Measurements from ENCODE around the gene POTEB. TPM values are rescaled to one million over a fixed set of nuclear protein-coding genes. Genes with fewer than 3 reads are reported as not detected.
A peak's percentile ranks its signal among the peaks of the same experiment; 100 is the strongest.
"Not testable (repeated sequence)": the region's sequence is repeated elsewhere in the genome, so short reads cannot be mapped to it uniquely, and the experiment has no call there.

POTEB gene
- total RNA-seq (not detected), polyA plus RNA-seq (not detected)
- long read RNA-seq, donor 1 = 0 reads
- long read RNA-seq, donor 2 = 0 reads

DNA sequence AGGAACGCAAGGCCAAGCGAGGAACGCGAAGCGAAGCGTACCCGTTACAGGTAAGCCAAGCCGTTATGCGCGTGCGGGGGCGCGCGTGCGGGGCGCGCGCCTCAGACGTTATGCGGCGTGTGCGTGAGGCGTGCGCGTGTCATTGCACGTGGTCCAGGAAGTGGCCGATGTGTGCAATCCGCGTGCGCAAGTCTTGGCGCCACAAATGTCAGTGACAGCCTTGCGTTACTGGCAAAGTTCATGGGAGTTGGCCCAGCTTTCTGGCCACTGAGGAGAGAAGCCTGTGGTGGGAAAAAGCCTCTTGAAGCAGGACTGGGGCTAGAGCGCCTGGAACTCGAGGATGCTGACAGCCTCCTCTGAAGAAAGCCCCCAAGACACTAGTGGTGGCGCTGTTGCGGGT, at the start of gene POTEB:
Gene POTEB, minus strand, starts transcription at position 101 of the 400 bp plus-strand sequence. CDS start 489 bp downstream, outside the sequence.
- WGBS, 3 donors = no CpG with 5 or more reads among the region's 36 CpGs
- H3K4me1 ChIP-seq; DNase-seq; H3K9me3 ChIP-seq; H3K27me3 ChIP-seq (ENCODE audit: insufficient read depth in 3 of 3, low read length in 2 of 3); H3K27ac ChIP-seq; H3K36me3 ChIP-seq (ENCODE audit: insufficient read depth in 1 of 2, low read depth in 1 of 2); ATAC-seq; H3K4me3 ChIP-seq; intact Hi-C loops (cut with DNase I): not testable (repeated sequence)

DNA sequence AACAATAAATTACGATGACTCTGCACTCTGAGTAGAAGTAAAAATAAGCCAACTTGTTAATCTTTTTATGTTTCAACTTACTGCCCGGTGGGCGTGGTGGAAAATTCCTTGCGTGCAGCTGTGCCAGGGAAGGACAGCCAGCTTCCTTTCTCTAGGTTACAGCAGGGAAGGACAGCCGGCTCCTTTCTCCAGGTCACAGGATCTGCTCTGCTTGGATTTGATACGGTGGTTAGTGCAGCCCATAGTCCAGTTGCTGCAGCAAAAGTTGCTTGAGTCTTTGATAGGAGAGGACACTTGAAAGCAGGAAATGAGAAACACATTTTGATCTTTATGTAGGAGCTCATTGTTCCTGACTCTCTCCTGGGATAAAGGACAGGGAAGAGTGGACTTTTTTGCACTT, 13.4 kb upstream of the POTEB start:
- H3K27me3 ChIP-seq (ENCODE audit: insufficient read depth in 3 of 3, low read length in 2 of 3); intact Hi-C loops (cut with DNase I); H3K4me3 ChIP-seq; ATAC-seq; H3K9me3 ChIP-seq; H3K4me1 ChIP-seq; H3K27ac ChIP-seq; H3K36me3 ChIP-seq (ENCODE audit: insufficient read depth in 1 of 2, low read depth in 1 of 2); DNase-seq: not testable (repeated sequence)
- no CpG with 5 or more reads among the region's 6 CpGs for WGBS, 3 donors

DNA sequence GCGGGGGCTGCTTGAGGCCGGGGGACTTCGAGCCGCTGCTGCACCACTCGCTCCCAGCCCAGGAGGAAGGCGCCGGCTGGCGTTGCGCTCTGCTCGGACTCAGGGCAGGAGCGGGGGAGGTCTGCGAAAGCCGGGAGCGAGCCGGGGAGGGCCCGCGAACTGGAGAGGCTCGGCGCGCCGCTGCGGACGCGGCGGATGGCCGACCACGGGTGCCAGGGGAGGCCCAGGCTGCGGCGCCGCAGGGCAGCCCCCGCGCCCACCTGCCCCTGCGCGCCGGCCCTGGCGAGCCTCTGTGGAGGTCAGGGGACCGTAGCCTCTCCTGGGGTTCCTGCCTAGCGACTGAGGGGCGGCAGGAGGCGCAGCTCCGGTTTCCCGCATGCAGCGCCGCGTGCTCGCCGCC, 12.0 kb upstream of the POTEB start:
- H3K4me3 ChIP-seq; DNase-seq; H3K36me3 ChIP-seq (ENCODE audit: insufficient read depth in 1 of 2, low read depth in 1 of 2); H3K9me3 ChIP-seq; H3K27ac ChIP-seq; H3K27me3 ChIP-seq (ENCODE audit: insufficient read depth in 3 of 3, low read length in 2 of 3); H3K4me1 ChIP-seq; intact Hi-C loops (cut with DNase I): not testable (repeated sequence)
- peak in 1 of 4 donors; percentile 58 for ATAC-seq
- WGBS, 3 donors = 22 to 62% methylated on average over 8 to 18 of the region's 47 CpGs; no CpG with 5 or more reads in 1 of the 3 donors

DNA sequence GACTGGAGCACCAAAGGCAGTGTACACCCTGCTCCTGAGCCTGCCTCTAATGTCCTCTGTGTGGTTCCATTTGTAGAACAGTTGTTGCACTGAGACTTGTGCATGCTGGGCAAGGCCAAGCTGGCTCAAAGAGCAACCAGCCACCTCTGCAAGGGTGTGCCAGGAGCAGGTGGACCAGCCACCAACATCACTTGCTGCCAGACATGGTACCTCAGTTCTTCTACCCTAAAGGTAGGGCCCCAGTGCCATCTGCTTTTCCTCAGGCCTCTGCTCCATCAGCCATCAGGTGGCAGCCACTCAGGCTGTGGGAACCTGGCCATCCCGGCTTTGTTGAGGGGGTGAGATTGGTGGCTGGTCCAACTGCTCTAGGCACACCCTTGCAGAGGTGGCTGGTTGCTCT, 38.7 kb downstream of the POTEB start:
- H3K4me3 ChIP-seq; H3K36me3 ChIP-seq (ENCODE audit: insufficient read depth in 1 of 2, low read depth in 1 of 2); ATAC-seq; H3K27ac ChIP-seq; H3K4me1 ChIP-seq; DNase-seq; H3K9me3 ChIP-seq; H3K27me3 ChIP-seq (ENCODE audit: insufficient read depth in 3 of 3, low read length in 2 of 3); intact Hi-C loops (cut with DNase I): not testable (repeated sequence)
- no CpG with 5 or more reads among the region's 1 CpG for WGBS, 3 donors

Other genes starting within 250 kb of the POTEB start
- gene OR4M2, start 202.8 kb upstream of the POTEB start, total RNA-seq = not detected
- gene OR4M2, start 202.8 kb upstream of the POTEB start, polyA plus RNA-seq = not detected